H9 (cell line): Measurements from ENCODE around the gene COL18A1. TPM values are rescaled to one million over a fixed set of nuclear protein-coding genes. Genes with fewer than 3 reads are reported as not detected.

Source experiments
- DNase-seq: peaks from one replicate; pipeline ENCODE4 v3.0.0-alpha.2; 2017
- H2AFZ ChIP-seq: one replicate; pipeline ENCODE4 v1.6.1; 2013; ENCODE audit warnings: mild to moderate bottlenecking, low read length, control low read depth, moderate library complexity
- H2AK5ac ChIP-seq: 2 replicates; pipeline ENCODE4 v1.6.1; 2013; ENCODE audit warnings: low read length, control low read depth, mixed read lengths; ENCODE audit not compliant: insufficient read length
- H2BK120ac ChIP-seq: one replicate; pipeline ENCODE4 v1.6.1; 2013; ENCODE audit warnings: low read depth, mild to moderate bottlenecking, low read length, control low read depth, inconsistent platforms; ENCODE audit not compliant: poor library complexity, severe bottlenecking
- H2BK12ac ChIP-seq: 2 replicates; pipeline ENCODE4 v1.6.1; 2013; ENCODE audit warnings: low read length, control low read depth, mixed read lengths, low read depth; ENCODE audit not compliant: insufficient read length
- H2BK15ac ChIP-seq: 2 replicates; pipeline ENCODE4 v1.6.1; 2013; ENCODE audit warnings: low read depth, low read length, control low read depth
- H2BK20ac ChIP-seq: one replicate; pipeline ENCODE4 v1.6.1; 2013; ENCODE audit warnings: low read depth, mild to moderate bottlenecking, low read length, control low read depth, inconsistent platforms; ENCODE audit not compliant: poor library complexity, severe bottlenecking
- H2BK5ac ChIP-seq: 2 replicates; pipeline ENCODE4 v1.6.1; 2013; ENCODE audit warnings: low read length, control low read depth, mixed read lengths; ENCODE audit not compliant: insufficient read length
- H3K14ac ChIP-seq: 2 replicates; pipeline ENCODE4 v1.6.1; 2013; ENCODE audit warnings: low read length, control low read depth; ENCODE audit not compliant: insufficient read depth
- H3K18ac ChIP-seq: 2 replicates; pipeline ENCODE4 v1.6.1; 2013; ENCODE audit warnings: low read depth, mild to moderate bottlenecking, mixed read lengths, low read length, control low read depth; ENCODE audit not compliant: insufficient read length
- H3K23ac ChIP-seq: 2 replicates; pipeline ENCODE4 v1.6.1; 2013; ENCODE audit warnings: low read length, control low read depth, mixed read lengths, low read depth; ENCODE audit not compliant: insufficient read length
- H3K23me2 ChIP-seq: 2 replicates; pipeline ENCODE4 v1.6.1; 2013; ENCODE audit warnings: low read depth, mild to moderate bottlenecking, mixed read lengths, low read length, control low read depth; ENCODE audit not compliant: insufficient read length, poor library complexity, severe bottlenecking
- H3K27ac ChIP-seq: 2 replicates; pipeline ENCODE4 v1.5.1; 2013; ENCODE audit warnings: low read length, control low read depth, mixed read lengths, low read depth; ENCODE audit not compliant: insufficient read length
- H3K27me3 ChIP-seq: 2 replicates; pipeline ENCODE4 v1.6.1; 2013; ENCODE audit warnings: low read length, control low read depth, inconsistent platforms; ENCODE audit not compliant: insufficient read depth
- H3K4ac ChIP-seq: 2 replicates; pipeline ENCODE4 v1.6.1; 2013; ENCODE audit warnings: low read depth, mild to moderate bottlenecking, control low read depth, inconsistent platforms, low read length, moderate library complexity
- H3K4me1 ChIP-seq: 2 replicates; pipeline ENCODE4 v1.6.1; 2013; ENCODE audit warnings: low read length, control low read depth, inconsistent platforms; ENCODE audit not compliant: insufficient read depth
- H3K4me2 ChIP-seq: 2 replicates; pipeline ENCODE4 v1.6.1; 2013; ENCODE audit warnings: low read length, control low read depth, mixed read lengths; ENCODE audit not compliant: insufficient read length, insufficient read depth
- H3K56ac ChIP-seq: 2 replicates; pipeline ENCODE4 v1.6.1; 2013; ENCODE audit warnings: low read depth, mild to moderate bottlenecking, mixed read lengths, low read length, control low read depth; ENCODE audit not compliant: insufficient read length
- H3K79me1 ChIP-seq: 2 replicates; pipeline ENCODE4 v1.6.1; 2013; ENCODE audit warnings: low read depth, mild to moderate bottlenecking, moderate library complexity, low read length, control low read depth, inconsistent platforms; ENCODE audit not compliant: insufficient read depth, poor library complexity, severe bottlenecking
- H3K79me2 ChIP-seq: 2 replicates; pipeline ENCODE4 v1.6.1; 2013; ENCODE audit warnings: low read length, control low read depth, inconsistent platforms; ENCODE audit not compliant: insufficient read depth
- H3K9ac ChIP-seq: 2 replicates; pipeline ENCODE4 v1.6.1; 2013; ENCODE audit warnings: low read length, control low read depth, mixed read lengths; ENCODE audit not compliant: insufficient read length; ENCODE audit errors: extremely low read depth
- H3K9me3 ChIP-seq: one replicate; pipeline ENCODE4 v1.6.1; 2013; ENCODE audit warnings: low read depth, low read length, inconsistent platforms; ENCODE audit not compliant: control insufficient read depth
- H3T11ph ChIP-seq: one replicate; pipeline ENCODE4 v1.6.1; 2013; ENCODE audit warnings: mild to moderate bottlenecking, low read length, control low read depth, inconsistent platforms
- H4K20me1 ChIP-seq: one replicate; pipeline ENCODE4 v1.6.1; 2013; ENCODE audit not compliant: control insufficient read depth, insufficient read length, insufficient read depth
- H4K5ac ChIP-seq: 2 replicates; pipeline ENCODE4 v1.6.1; 2013; ENCODE audit warnings: low read depth, mild to moderate bottlenecking, mixed read lengths, low read length, control low read depth; ENCODE audit not compliant: insufficient read length
- H4K8ac ChIP-seq: replicated peaks from 2 replicates; pipeline ENCODE4 v1.6.1; 2013; ENCODE audit warnings: low read length, control low read depth, mixed read lengths, low read depth; ENCODE audit not compliant: insufficient read length
- H4K91ac ChIP-seq: 2 replicates; pipeline ENCODE4 v1.6.1; 2013; ENCODE audit warnings: low read depth, mild to moderate bottlenecking, moderate library complexity, mixed read lengths, low read length, control low read depth; ENCODE audit not compliant: insufficient read length
- H3K27ac Mint-ChIP-seq, 3 experiments: 2 replicates in 2 of 3; 3 replicates in 1 of 3; pipeline ENCODE4 v1.8.0; 2020 to 2021; ENCODE audit warnings: mixed read lengths in 3 of 3, mild to moderate bottlenecking in 1 of 3, moderate library complexity in 1 of 3
- H3K27me3 Mint-ChIP-seq: 2 replicates; pipeline ENCODE4 v1.8.0; 2021; ENCODE audit warnings: low read depth, mild to moderate bottlenecking, moderate library complexity, mixed read lengths
- H3K36me3 Mint-ChIP-seq, 3 experiments: 2 replicates in 2 of 3; 3 replicates in 1 of 3; pipeline ENCODE4 v1.8.0; 2020 to 2021; ENCODE audit warnings: low read depth in 3 of 3, mixed read lengths in 3 of 3; ENCODE audit not compliant: insufficient read depth in 1 of 3
- H3K4me1 Mint-ChIP-seq, 2 experiments: 2 replicates each; pipeline ENCODE4 v1.8.0; 2020; ENCODE audit warnings: mixed read lengths in 2 of 2
- H3K4me3 Mint-ChIP-seq, 2 experiments: 2 replicates in 1 of 2; 3 replicates in 1 of 2; pipeline ENCODE4 v1.8.0; 2020 to 2021; ENCODE audit warnings: mild to moderate bottlenecking in 2 of 2, mixed read lengths in 2 of 2, moderate library complexity in 1 of 2
- H3K9me3 Mint-ChIP-seq, 2 experiments: 2 replicates in 1 of 2; 3 replicates in 1 of 2; pipeline ENCODE4 v1.8.0; 2020; ENCODE audit warnings: mild to moderate bottlenecking in 2 of 2, mixed read lengths in 2 of 2, moderate library complexity in 1 of 2
- WGBS: extraction: QIAGEN DNeasy Blood & Tissue Kit; methylation state at CpG from one replicate; pipeline ENCODE4 v1.1.7; 2013; ENCODE audit warnings: missing lambda C conversion rate, low lambda C conversion rate, mixed read lengths; ENCODE audit not compliant: insufficient read length; ENCODE audit errors: extremely low coverage; 5-methylcytosine and 5-hydroxymethylcytosine counted together
- total RNA-seq: library from RNA; stranded (reverse); gene quantifications from 2 replicates; pipeline ENCODE4 v1.2.1, GENCODE V29; 2021
- TF ChIP-seq, protein P1 (sequence below): fragments of 200-600 bp; sonication (generic); conservative IDR thresholded peaks from 3 replicates; pipeline ENCODE4 v1.8.0; 2021; ENCODE audit warnings: antibody characterized with exemption, mild to moderate bottlenecking

COL18A1 gene
- total RNA-seq, 1 experiment from 2014 or later = 232 TPM

DNA sequence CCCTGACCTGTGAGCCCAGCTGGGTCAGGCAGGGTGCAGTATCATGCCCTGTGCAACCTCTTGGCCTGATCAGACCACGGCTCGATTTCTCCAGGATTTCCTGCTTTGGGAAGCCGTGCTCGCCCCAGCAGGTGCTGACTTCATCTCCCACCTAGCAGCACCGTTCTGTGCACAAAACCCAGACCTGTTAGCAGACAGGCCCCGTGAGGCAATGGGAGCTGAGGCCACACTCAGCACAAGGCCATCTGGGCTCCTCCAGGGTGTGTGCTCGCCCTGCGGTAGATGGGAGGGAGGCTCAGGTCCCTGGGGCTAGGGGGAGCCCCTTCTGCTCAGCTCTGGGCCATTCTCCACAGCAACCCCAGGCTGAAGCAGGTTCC is 107.6 kb downstream of the COL18A1 start:
- WGBS = no CpG with 5 or more reads among the region's 8 CpGs
- no peak for DNase-seq

More for the DNA sequence above, 107.6 kb downstream of the COL18A1 start:
- H3K23me2 ChIP-seq = no peaks in the 10 kb centered on the region
- H3K23ac ChIP-seq = no peak overlapping the region
- H3K4me2 ChIP-seq = no peak overlapping the region
- H3K9ac ChIP-seq = no peak overlapping the region
- no peaks in the 10 kb centered on the region for H3K4me1 ChIP-seq
- no peak overlapping the region for H2AK5ac ChIP-seq
- Mint-ChIP-seq H3K4me1 (peaks cover 0 to 4% of the 10 kb centered on the region in 2 experiments; a peak in 1 of 4 replicates), H3K36me3 (peaks cover 0 to 41% (median 40%) of the 10 kb centered on the region in 3 experiments; a peak in 6 of 7 replicates), H3K9me3 (no peaks in the 10 kb centered on the region), H3K27ac (peak overlapping the region in 1 of 3 experiments; percentile 85; a peak in 3 of 7 replicates), H3K27me3 (peaks cover 3% of the 10 kb centered on the region; the same call in 1 of the 2 replicates), H3K4me3 (no peak overlapping the region)
- H3K79me1 ChIP-seq = no peaks in the 10 kb centered on the region
- no peak overlapping the region for H2BK20ac ChIP-seq
- H3K27me3 ChIP-seq = no peaks in the 10 kb centered on the region
- no peak overlapping the region for H3K27ac ChIP-seq
- H3K56ac ChIP-seq = no peak overlapping the region
- no peak overlapping the region for H3T11ph ChIP-seq
- no peak overlapping the region for H3K4ac ChIP-seq
- no peak overlapping the region for H2BK5ac ChIP-seq
- no peak overlapping the region for H4K8ac ChIP-seq
- no peak overlapping the region for H2AFZ ChIP-seq
- H3K18ac ChIP-seq = no peak overlapping the region
- H4K20me1 ChIP-seq = no peaks in the 10 kb centered on the region
- H4K5ac ChIP-seq = no peak overlapping the region
- H2BK120ac ChIP-seq = no peak overlapping the region
- no peak overlapping the region for H3K14ac ChIP-seq
- TF ChIP-seq, protein P1, sequence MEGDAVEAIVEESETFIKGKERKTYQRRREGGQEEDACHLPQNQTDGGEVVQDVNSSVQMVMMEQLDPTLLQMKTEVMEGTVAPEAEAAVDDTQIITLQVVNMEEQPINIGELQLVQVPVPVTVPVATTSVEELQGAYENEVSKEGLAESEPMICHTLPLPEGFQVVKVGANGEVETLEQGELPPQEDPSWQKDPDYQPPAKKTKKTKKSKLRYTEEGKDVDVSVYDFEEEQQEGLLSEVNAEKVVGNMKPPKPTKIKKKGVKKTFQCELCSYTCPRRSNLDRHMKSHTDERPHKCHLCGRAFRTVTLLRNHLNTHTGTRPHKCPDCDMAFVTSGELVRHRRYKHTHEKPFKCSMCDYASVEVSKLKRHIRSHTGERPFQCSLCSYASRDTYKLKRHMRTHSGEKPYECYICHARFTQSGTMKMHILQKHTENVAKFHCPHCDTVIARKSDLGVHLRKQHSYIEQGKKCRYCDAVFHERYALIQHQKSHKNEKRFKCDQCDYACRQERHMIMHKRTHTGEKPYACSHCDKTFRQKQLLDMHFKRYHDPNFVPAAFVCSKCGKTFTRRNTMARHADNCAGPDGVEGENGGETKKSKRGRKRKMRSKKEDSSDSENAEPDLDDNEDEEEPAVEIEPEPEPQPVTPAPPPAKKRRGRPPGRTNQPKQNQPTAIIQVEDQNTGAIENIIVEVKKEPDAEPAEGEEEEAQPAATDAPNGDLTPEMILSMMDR = no peak
- H2BK15ac ChIP-seq = no peak overlapping the region
- no peak overlapping the region for H2BK12ac ChIP-seq
- H3K9me3 ChIP-seq = no peaks in the 10 kb centered on the region
- H3K79me2 ChIP-seq = no peaks in the 10 kb centered on the region
- H4K91ac ChIP-seq = no peak overlapping the region
